ENCODE data around the gene PSRC1.

Gene PSRC1

DNA sequence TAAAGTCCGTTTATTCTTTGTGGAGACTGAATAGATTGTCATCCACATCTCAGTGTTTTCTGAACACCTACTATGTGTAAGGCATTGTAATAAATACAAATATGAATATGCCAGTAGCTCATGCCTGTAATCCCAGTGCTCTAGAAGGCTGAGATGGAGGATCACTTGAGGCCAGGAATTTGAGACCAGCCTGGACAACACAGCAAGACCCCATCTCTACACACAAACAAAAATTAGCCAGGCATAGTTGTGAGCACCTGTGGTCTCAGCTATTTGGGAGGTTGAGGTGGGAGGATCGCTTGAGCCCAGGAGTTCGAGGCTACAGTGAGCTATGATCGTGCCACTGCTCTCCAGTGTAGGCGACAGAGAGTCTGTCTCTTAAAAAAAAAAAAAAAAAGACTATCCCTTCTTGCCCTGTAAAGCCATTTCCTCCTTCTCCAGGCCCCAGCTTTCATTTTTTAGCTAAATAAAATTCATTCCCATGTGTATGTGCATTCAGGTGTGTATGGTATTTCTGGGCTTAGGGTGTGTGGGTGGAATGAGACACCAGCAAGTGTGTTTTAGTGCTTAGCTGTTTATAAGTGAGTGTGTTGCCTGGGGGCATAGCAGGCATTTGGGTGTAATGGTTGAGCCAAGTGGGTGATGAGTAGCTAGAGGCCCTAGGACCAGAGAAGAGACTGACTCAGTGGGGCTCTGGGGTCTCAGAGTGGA, 25.8 kb downstream of the PSRC1 start:
- no peak for DNase-seq (ENCODE audit: extremely low spot score)
- no peak for TF ChIP-seq L3MBTL2 (conservative IDR thresholded peaks at IDR 0.05)
- no peak for TF ChIP-seq BHLHE40 (IDR thresholded peaks at IDR 0.05; ENCODE audit: borderline replicate concordance)
- TF ChIP-seq FOXK2 (IDR thresholded peaks at IDR 0.05), result no peak
- no peak for TF ChIP-seq FOXM1 (IDR thresholded peaks at IDR 0.05; ENCODE audit: borderline replicate concordance)
- TF ChIP-seq, protein P1, sequence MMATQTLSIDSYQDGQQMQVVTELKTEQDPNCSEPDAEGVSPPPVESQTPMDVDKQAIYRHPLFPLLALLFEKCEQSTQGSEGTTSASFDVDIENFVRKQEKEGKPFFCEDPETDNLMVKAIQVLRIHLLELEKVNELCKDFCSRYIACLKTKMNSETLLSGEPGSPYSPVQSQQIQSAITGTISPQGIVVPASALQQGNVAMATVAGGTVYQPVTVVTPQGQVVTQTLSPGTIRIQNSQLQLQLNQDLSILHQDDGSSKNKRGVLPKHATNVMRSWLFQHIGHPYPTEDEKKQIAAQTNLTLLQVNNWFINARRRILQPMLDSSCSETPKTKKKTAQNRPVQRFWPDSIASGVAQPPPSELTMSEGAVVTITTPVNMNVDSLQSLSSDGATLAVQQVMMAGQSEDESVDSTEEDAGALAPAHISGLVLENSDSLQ (IDR thresholded peaks at IDR 0.05), result no peak
- POLR2A ChIA-PET, result interaction anchor here (0.6 to 2.1 kb wide), 3 partner anchors 20 to 141 kb away, joined by 3 to 11 read pairs (median 5); partner anchors contain the start of genes SARS1 and SORT1
- CTCF ChIA-PET, result interaction anchor here (0.5 to 0.7 kb wide), 2 partner anchors 275 to 289 kb away, joined by 3 read pairs; no protein-coding TSS in a partner anchor

DNA sequence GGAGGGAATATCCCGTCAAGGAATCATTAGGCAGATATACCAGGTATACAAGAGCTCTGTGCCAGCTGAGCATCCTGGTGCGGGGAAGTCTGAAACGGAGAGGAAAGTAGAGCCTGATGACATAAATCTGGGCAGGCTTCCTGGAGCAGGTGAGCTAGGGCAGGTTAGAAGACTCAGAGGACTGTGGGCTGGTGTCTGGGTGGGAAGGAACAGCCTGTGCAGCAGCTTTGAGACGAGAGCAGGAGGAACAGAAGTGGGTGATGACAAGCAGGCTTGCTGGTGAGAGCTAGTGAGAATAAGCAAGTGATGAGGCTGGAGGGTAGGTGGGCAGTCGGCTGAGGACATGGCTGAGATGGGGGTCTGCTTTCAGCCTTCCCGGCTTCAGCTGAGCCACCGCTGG, 26.9 kb downstream of the PSRC1 start:
- DNase-seq (ENCODE audit: extremely low spot score), result no peak
- POLR2A ChIA-PET, result interaction anchor here (1.8 to 2.1 kb wide), 2 partner anchors 42 to 142 kb away, joined by 5 to 11 read pairs; partner anchors contain the start of genes SARS1 and SORT1
- TF ChIP-seq ELF4 (IDR thresholded peaks at IDR 0.05) (no peak), LEF1 (IDR thresholded peaks at IDR 0.05; ENCODE audit: borderline replicate concordance) (no peak), FOXA1 (IDR thresholded peaks at IDR 0.05) (no peak), SUZ12 (IDR thresholded peaks at IDR 0.05) (no peak), TARDBP (IDR thresholded peaks at IDR 0.05) (no peak), BHLHE40 (IDR thresholded peaks at IDR 0.05; ENCODE audit: borderline replicate concordance) (no peak), FOXK2 (IDR thresholded peaks at IDR 0.05) (no peak)

DNA sequence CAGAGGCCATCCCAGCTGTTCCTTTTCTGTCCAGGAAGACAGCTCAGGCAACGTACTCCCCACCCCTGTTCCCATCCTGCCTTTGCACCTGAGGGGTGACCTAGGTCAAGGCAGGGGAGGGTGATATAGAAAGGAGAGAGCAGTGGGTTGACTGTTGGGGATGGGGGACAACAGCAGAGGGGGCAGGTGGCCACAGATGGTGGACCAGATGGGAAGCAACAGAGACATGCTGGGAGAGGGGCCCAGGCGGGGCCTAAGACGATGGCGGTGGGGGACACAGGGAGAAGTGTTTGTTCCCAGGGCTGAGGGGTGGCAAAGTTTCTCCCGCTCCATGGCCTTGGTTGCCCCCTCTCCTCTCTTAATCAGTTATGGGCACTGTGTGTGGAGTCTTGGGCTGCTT, 27.3 kb downstream of the PSRC1 start:
- POLR2A ChIA-PET, result interaction anchor here (2.1 kb wide), 1 partner anchor 42 kb away, joined by 11 read pairs; the partner anchor contains the start of gene SARS1
- CTCF ChIA-PET, result no interaction called here
- no peak for TF ChIP-seq TARDBP (IDR thresholded peaks at IDR 0.05)
- TF ChIP-seq L3MBTL2 (conservative IDR thresholded peaks at IDR 0.05), result no peak
- no peak for TF ChIP-seq LEF1 (IDR thresholded peaks at IDR 0.05; ENCODE audit: borderline replicate concordance)
- TF ChIP-seq SP1 (IDR thresholded peaks at IDR 0.05), result no peak
- TF ChIP-seq FOXK2 (IDR thresholded peaks at IDR 0.05), result no peak
- TF ChIP-seq SUZ12 (IDR thresholded peaks at IDR 0.05), result no peak
- no peak for TF ChIP-seq CTBP1 (IDR thresholded peaks at IDR 0.05; ENCODE audit: borderline replicate concordance)
- TF ChIP-seq ZNF384 (IDR thresholded peaks at IDR 0.05), result no peak
- no peak for TF ChIP-seq HDGF (IDR thresholded peaks at IDR 0.05; ENCODE audit: borderline replicate concordance)
- TF ChIP-seq FOXM1 (IDR thresholded peaks at IDR 0.05; ENCODE audit: borderline replicate concordance), result no peak
- TF ChIP-seq BHLHE40 (IDR thresholded peaks at IDR 0.05; ENCODE audit: borderline replicate concordance), result no peak
- no peak for TF ChIP-seq ARNT (IDR thresholded peaks at IDR 0.05)
- TF ChIP-seq, protein P1 (IDR thresholded peaks at IDR 0.05), result no peak
- no peak for TF ChIP-seq NFRKB (IDR thresholded peaks at IDR 0.05)
- DNase-seq (ENCODE audit: extremely low spot score), result no peak

More for the DNA sequence above, 26.9 kb downstream of the PSRC1 start:
- CTCF ChIA-PET, result interaction anchor here (0.5 kb wide), 1 partner anchor 176 kb away, joined by 4 read pairs; no protein-coding TSS in a partner anchor

DNA sequence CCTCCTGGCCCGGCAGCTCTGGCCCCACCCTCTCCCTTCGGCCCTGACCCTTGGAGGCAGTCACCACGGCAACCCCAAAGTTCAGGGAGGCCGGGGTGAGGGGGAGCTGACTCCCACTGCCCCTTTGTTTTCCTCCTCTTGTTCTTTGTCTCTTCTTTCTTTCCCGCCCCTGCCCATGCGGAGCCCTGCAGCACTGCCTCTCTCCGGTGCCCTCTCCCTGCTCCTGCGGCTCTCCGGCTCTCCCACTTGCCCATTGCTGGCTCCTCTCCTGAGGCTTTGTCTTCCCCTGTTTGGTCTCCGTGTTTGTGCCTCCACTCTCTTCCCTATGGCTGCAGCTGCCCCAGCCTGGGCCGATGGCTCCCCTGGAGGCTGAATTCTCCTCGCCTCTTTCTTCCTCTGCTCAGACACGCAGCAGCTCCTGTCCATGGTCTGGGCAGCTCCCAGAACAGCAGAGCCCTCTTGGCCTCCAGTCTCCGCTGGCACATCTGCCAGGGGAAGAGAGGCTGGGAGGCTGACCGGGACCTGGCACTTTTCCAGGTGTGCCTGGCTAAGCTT, 27.8 kb downstream of the PSRC1 start:
- ChIA-PET CTCF (interaction anchor here (0.6 to 2.1 kb wide), 4 partner anchors 22 to 209 kb away, joined by 4 to 10 read pairs (median 5); partner anchors contain the start of gene SORT1), POLR2A (interaction anchor here (1.0 to 3.0 kb wide), 4 partner anchors 27 to 143 kb away, joined by 3 to 13 read pairs (median 6); partner anchors contain the start of genes PSRC1 and SORT1)
- no peak for TF ChIP-seq HDGF (IDR thresholded peaks at IDR 0.05; ENCODE audit: borderline replicate concordance)
- no peak for TF ChIP-seq BHLHE40 (IDR thresholded peaks at IDR 0.05; ENCODE audit: borderline replicate concordance)
- TF ChIP-seq SP1 (IDR thresholded peaks at IDR 0.05), result no peak
- TF ChIP-seq, protein P1 (IDR thresholded peaks at IDR 0.05), result no peak
- TF ChIP-seq SUZ12 (IDR thresholded peaks at IDR 0.05), result no peak
- TF ChIP-seq FOXM1 (IDR thresholded peaks at IDR 0.05; ENCODE audit: borderline replicate concordance), result no peak
- DNase-seq (ENCODE audit: extremely low spot score), result no peak

DNA sequence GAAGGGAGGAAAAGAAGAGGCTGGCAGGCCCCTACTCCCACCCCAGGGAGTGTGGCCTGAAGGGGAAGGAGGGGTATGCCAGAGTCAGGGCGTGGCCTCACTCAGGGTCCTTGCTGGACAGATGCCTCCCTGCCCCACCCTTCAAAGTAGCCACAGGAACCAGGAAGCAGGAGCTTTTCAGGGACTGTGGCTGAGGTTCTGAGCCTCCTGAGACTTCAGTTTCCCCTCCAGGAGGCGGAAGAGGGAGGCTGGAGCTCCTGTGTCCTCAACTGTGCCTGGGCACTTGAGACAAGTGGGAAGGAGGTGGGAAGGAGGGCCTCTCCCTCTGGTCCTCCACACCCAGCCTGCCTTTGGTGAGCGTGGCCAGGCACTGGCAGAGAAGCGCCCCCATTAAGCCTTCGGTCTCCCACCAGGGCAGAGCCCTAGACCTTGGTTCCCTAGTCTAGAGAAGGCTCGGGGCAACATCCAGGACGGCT, 28.3 kb downstream of the PSRC1 start:
- POLR2A ChIA-PET, result interaction anchor here (1.0 to 3.0 kb wide), 4 partner anchors 28 to 144 kb away, joined by 3 to 13 read pairs (median 6); partner anchors contain the start of genes PSRC1 and SORT1
- CTCF ChIA-PET, result interaction anchor here (0.6 to 2.1 kb wide), 7 partner anchors 9 to 278 kb away, joined by 4 to 10 read pairs (median 6); partner anchors contain the start of genes PSRC1 and SORT1
- no peak for DNase-seq (ENCODE audit: extremely low spot score)
- TF ChIP-seq ELF4 (IDR thresholded peaks at IDR 0.05) (no peak), SUZ12 (IDR thresholded peaks at IDR 0.05) (no peak), FOXA1 (IDR thresholded peaks at IDR 0.05) (no peak), NFRKB (IDR thresholded peaks at IDR 0.05) (no peak), SP1 (IDR thresholded peaks at IDR 0.05) (no peak), BHLHE40 (IDR thresholded peaks at IDR 0.05; ENCODE audit: borderline replicate concordance) (no peak), ARNT (IDR thresholded peaks at IDR 0.05) (no peak), LEF1 (IDR thresholded peaks at IDR 0.05; ENCODE audit: borderline replicate concordance) (no peak), HDGF (IDR thresholded peaks at IDR 0.05; ENCODE audit: borderline replicate concordance) (no peak), L3MBTL2 (conservative IDR thresholded peaks at IDR 0.05) (no peak), FOXM1 (IDR thresholded peaks at IDR 0.05; ENCODE audit: borderline replicate concordance) (no peak), CTBP1 (IDR thresholded peaks at IDR 0.05; ENCODE audit: borderline replicate concordance) (no peak), ZNF384 (IDR thresholded peaks at IDR 0.05) (no peak), FOXK2 (IDR thresholded peaks at IDR 0.05) (no peak), TARDBP (IDR thresholded peaks at IDR 0.05) (no peak)
- TF ChIP-seq, protein P1 (IDR thresholded peaks at IDR 0.05), result no peak

Measured in HEK293T (cell line).